HL-60 (cell line): ENCODE measurements around the gene PLOD3.
"Not testable (repeated sequence)": the region's sequence is repeated elsewhere in the genome, so short reads cannot be mapped to it uniquely, and the experiment has no call there.

Experiments
- DNase-seq, 2 experiments: peaks; one replicate each; pipeline ENCODE4 v3.0.0-alpha.2; 2010 to 2020; ENCODE audit warnings: low read depth in 1 of 2, low spot score in 1 of 2
- H3K27ac ChIP-seq: fragments of 250-450 bp; sonication (Bioruptor Pico); replicated peaks from 2 replicates; pipeline ENCODE4 v1.5.1; 2020; ENCODE audit warnings: mild to moderate bottlenecking, moderate library complexity
- H3K27me3 ChIP-seq: fragments of 250-450 bp; sonication (Bioruptor Pico); 2 replicates; pipeline ENCODE4 v1.5.1; 2021; ENCODE audit warnings: mild to moderate bottlenecking, moderate library complexity; ENCODE audit not compliant: insufficient read depth, poor library complexity, severe bottlenecking
- H3K4me3 ChIP-seq: replicated peaks from 2 replicates; pipeline ENCODE4 v1.5.1; 2011; ENCODE audit warnings: mild to moderate bottlenecking, control low read depth, low read length; ENCODE audit not compliant: insufficient read depth
- GABPA ChIP-seq: IDR thresholded peaks from 2 replicates; pipeline ENCODE4 v1.6.1; 2012; ENCODE audit warnings: low read depth
- POLR2AphosphoS5 ChIP-seq: IDR thresholded peaks from 2 replicates; pipeline ENCODE4 v1.6.1; 2012; ENCODE audit warnings: low read depth
- SPI1 ChIP-seq: IDR thresholded peaks from 2 replicates; pipeline ENCODE4 v1.6.1; 2012; ENCODE audit warnings: low read depth, mild to moderate bottlenecking, borderline replicate concordance
- TF ChIP-seq, protein P1 (sequence below): IDR thresholded peaks from one replicate; pipeline ENCODE4 v1.5.1; 2011; ENCODE audit warnings: low read length, control low read depth, inconsistent platforms; ENCODE audit not compliant: insufficient read depth
- TF ChIP-seq, protein P2 (sequence below): IDR thresholded peaks from 2 replicates; pipeline ENCODE4 v1.6.1; 2012; ENCODE audit warnings: low read depth; ENCODE audit not compliant: insufficient replicate concordance

The PLOD3 gene

GRCh38 chr7:101203740-101204738 lies 13.3 kb downstream of the PLOD3 start:
- peak; percentile 49; the same call in 1 of the 2 replicates for TF ChIP-seq GABPA
- Histone ChIP-seq H3K27me3 (peaks cover 20% of the 10 kb centered on the region), H3K27ac (peak overlapping the region; percentile 56)
- DNase-seq: peak; percentile 73 to 79
- not testable (repeated sequence) for H3K4me3 ChIP-seq

GRCh38 chr7:101202603-101202918 lies 14.8 kb downstream of the PLOD3 start:
- Histone ChIP-seq H3K27me3 (peaks cover 21% of the 10 kb centered on the region), H3K27ac (no peak overlapping the region), H3K4me3 (no peak overlapping the region)
- TF ChIP-seq POLR2AphosphoS5 (no peak), SPI1 (no peak), GABPA (no peak)
- TF ChIP-seq, protein P1, sequence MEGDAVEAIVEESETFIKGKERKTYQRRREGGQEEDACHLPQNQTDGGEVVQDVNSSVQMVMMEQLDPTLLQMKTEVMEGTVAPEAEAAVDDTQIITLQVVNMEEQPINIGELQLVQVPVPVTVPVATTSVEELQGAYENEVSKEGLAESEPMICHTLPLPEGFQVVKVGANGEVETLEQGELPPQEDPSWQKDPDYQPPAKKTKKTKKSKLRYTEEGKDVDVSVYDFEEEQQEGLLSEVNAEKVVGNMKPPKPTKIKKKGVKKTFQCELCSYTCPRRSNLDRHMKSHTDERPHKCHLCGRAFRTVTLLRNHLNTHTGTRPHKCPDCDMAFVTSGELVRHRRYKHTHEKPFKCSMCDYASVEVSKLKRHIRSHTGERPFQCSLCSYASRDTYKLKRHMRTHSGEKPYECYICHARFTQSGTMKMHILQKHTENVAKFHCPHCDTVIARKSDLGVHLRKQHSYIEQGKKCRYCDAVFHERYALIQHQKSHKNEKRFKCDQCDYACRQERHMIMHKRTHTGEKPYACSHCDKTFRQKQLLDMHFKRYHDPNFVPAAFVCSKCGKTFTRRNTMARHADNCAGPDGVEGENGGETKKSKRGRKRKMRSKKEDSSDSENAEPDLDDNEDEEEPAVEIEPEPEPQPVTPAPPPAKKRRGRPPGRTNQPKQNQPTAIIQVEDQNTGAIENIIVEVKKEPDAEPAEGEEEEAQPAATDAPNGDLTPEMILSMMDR: no peak
- TF ChIP-seq, protein P2, sequence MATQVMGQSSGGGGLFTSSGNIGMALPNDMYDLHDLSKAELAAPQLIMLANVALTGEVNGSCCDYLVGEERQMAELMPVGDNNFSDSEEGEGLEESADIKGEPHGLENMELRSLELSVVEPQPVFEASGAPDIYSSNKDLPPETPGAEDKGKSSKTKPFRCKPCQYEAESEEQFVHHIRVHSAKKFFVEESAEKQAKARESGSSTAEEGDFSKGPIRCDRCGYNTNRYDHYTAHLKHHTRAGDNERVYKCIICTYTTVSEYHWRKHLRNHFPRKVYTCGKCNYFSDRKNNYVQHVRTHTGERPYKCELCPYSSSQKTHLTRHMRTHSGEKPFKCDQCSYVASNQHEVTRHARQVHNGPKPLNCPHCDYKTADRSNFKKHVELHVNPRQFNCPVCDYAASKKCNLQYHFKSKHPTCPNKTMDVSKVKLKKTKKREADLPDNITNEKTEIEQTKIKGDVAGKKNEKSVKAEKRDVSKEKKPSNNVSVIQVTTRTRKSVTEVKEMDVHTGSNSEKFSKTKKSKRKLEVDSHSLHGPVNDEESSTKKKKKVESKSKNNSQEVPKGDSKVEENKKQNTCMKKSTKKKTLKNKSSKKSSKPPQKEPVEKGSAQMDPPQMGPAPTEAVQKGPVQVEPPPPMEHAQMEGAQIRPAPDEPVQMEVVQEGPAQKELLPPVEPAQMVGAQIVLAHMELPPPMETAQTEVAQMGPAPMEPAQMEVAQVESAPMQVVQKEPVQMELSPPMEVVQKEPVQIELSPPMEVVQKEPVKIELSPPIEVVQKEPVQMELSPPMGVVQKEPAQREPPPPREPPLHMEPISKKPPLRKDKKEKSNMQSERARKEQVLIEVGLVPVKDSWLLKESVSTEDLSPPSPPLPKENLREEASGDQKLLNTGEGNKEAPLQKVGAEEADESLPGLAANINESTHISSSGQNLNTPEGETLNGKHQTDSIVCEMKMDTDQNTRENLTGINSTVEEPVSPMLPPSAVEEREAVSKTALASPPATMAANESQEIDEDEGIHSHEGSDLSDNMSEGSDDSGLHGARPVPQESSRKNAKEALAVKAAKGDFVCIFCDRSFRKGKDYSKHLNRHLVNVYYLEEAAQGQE: no peak
- no peak for DNase-seq

DNA sequence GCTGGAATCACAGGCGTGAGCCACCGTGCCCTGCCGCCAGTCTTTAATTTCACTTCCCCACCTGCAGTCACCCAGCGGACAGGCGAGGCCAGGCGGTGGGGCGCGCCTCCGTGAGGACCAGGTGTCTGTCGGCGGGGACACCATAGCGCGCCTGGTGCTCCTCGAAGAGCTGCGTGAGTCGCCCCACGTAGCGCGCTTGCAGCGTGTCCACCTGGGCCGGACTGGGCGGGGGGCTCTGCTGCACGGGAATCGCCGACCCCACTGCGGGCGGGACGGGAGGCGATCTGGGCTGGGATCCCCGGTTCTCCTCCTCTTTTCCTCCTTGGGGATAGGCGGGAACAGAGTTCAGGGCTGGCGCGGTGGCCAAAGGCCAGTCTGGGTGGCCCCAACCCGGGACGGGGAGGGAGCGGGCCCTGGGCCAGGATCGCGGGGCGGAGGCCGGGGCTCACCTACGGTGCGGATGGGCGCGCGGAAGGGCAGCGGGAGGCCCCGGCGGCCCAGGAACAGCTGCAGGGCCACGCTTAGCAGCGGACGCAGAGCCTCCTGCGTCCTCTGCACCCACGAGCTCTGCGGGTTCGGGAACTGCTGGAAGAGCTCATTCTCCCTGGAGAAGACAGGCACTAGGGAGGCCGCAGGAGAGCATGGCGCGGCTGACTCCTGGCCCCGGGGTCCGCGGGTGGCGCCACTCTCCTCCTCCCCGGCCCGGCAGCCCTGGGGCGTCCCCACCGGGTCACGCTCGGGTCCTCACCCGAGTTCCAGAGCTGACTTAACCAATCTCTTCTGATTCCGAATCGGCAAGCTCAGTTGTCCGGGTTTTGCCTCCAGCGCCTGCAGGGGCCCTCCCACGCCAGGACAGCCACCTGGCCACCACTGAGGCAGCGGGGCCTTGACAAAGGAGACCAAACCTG lies 15.4 kb downstream of the PLOD3 start:
- TF ChIP-seq POLR2AphosphoS5 (no peak), SPI1 (no peak), GABPA (no peak)
- TF ChIP-seq, protein P2: no peak
- TF ChIP-seq, protein P1: no peak
- Histone ChIP-seq H3K4me3 (no peak overlapping the region), H3K27ac (no peak overlapping the region), H3K27me3 (peaks cover 21% of the 10 kb centered on the region)
- no peak for DNase-seq
